ENCODE measurements around the gene TRAK2. TPM values are rescaled to one million over a fixed set of nuclear protein-coding genes. Genes with fewer than 3 reads are reported as not detected.

Gene TRAK2
- total and polyA plus RNA-seq, 2 of the 8 experiments (the other 6 are each of a cell fraction or from before 2014, with no cell fraction given): 4.5 to 15.7 TPM

DNA sequence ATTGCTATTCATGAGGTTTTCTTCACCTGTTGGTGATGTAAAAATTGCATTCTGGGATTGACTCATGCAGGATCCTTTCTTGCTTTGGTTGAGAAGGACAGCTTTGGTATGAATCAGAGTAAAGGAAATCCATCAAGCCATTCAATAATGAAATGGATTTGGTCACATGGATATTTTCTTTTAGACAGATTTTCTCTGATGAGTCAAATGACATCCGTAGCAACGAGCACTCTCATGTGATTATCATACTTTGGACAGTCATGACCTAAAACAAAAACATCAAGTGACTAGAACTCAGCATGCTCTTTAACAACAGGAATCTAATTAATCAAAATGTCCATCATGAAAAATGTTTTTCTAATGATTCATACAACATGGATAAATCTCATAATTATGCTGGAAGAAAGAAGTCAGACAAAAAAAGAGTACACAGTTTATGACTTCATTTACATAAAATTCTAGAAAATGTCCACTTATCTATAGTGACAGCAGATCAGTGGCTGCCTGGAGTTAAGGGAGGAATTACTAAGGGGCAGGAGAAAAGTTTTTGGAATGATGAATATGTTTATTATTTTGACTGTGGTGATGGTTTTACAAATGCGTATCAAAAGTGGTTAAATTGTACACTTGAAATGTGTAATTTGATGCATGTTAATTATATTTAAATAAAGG lies 30.7 kb downstream of the TRAK2 start:
- no peaks in the 10 kb centered on the region for H3K27me3 ChIP-seq (replicated peaks in 1 of 4; ENCODE audit: control insufficient read depth in 3 of 4, extremely low read depth in 1 of 4, insufficient read depth in 3 of 4, low read length in 3 of 4)
- H2BK120ac ChIP-seq (replicated peaks; ENCODE audit: low read depth, low read length): no peak overlapping the region
- no peak overlapping the region for H3K4me2 ChIP-seq (ENCODE audit: insufficient read depth in 1 of 2, low read depth in 2 of 2, low read length in 2 of 2)
- no peak overlapping the region for H4K5ac ChIP-seq (ENCODE audit: insufficient read length, low read depth, low read length)
- H3K36me3 ChIP-seq (ENCODE audit: control insufficient read depth in 2 of 4, insufficient read depth in 4 of 4, low read length in 3 of 4): no peaks in the 10 kb centered on the region
- H2BK12ac ChIP-seq (ENCODE audit: low read depth, low read length): no peak overlapping the region
- H2BK5ac ChIP-seq (ENCODE audit: low read depth, low read length): no peak overlapping the region
- POLR2A ChIA-PET (ENCODE audit: partially characterized antibody): no interaction called here
- no peak overlapping the region for H4K91ac ChIP-seq (replicated peaks; ENCODE audit: insufficient read length, low read length)
- no peak overlapping the region for H4K8ac ChIP-seq (ENCODE audit: extremely low read depth, insufficient read depth, low read length)
- H3K4ac ChIP-seq (replicated peaks; ENCODE audit: insufficient read length, low read depth, low read length): no peak overlapping the region
- DNase-seq (ENCODE audit: low read depth in 1 of 2, low spot score in 2 of 2): no peak
- H3K18ac ChIP-seq (ENCODE audit: extremely low read depth, low read length): no peak overlapping the region
- no peaks in the 10 kb centered on the region for H3K23me2 ChIP-seq (ENCODE audit: low read depth, low read length)
- H3K14ac ChIP-seq (ENCODE audit: insufficient read length): no peak overlapping the region
- H2BK20ac ChIP-seq (ENCODE audit: low read length): no peak overlapping the region
- no peak overlapping the region for H3K23ac ChIP-seq (ENCODE audit: insufficient read length)
- CTCF ChIA-PET (ENCODE audit: partially characterized antibody): no interaction called here
- H3K4me1 ChIP-seq (replicated peaks in 1 of 4; ENCODE audit: control insufficient read depth in 3 of 4, insufficient read depth in 4 of 4, low read length in 3 of 4): no peaks in the 10 kb centered on the region
- H3K79me2 ChIP-seq (ENCODE audit: control insufficient read depth in 1 of 2, insufficient read depth in 2 of 2, low read length in 2 of 2): no peaks in the 10 kb centered on the region
- peaks cover 0 to 1% of the 10 kb centered on the region in 2 experiments for H4K20me1 ChIP-seq (replicated peaks in 1 of 2; ENCODE audit: control insufficient read depth in 1 of 2, insufficient read depth in 2 of 2, low read length in 2 of 2)
- no peak overlapping the region for H2AFZ ChIP-seq (ENCODE audit: low read length)
- H2AK5ac ChIP-seq (ENCODE audit: low read depth, low read length): no peak overlapping the region
- H2BK15ac ChIP-seq (ENCODE audit: low read length): no peak overlapping the region
- no peak overlapping the region for H3K56ac ChIP-seq (replicated peaks; ENCODE audit: insufficient read length, low read depth, low read length)
- H3K9me3 ChIP-seq (ENCODE audit: insufficient read depth in 2 of 2, low read depth in 1 of 2, low read length in 1 of 2): no peaks in the 10 kb centered on the region
- WGBS, 2 experiments (ENCODE audit: extremely low coverage in 1 of 2, insufficient coverage in 1 of 2, insufficient read length in 1 of 2, insufficient replicate concordance in 2 of 2, low coverage in 1 of 2, low lambda C conversion rate in 2 of 2, missing lambda C conversion rate in 1 of 2): 80 to 93% methylated on average over 1 to 3 of the region's 3 CpGs
- no peak overlapping the region for H3K4me3 ChIP-seq (ENCODE audit: extremely low read depth in 1 of 4, insufficient read depth in 2 of 4, low read depth in 3 of 4, low read length in 4 of 4)
- no peak for FAIRE-seq
- H3K9ac ChIP-seq (replicated peaks in 1 of 4; ENCODE audit: extremely low read depth in 1 of 4, low read depth in 3 of 4, low read length in 3 of 4): no peak overlapping the region
- no peaks in the 10 kb centered on the region for H3K79me1 ChIP-seq (ENCODE audit: low read depth, low read length)
- no peak overlapping the region for H3K27ac ChIP-seq (ENCODE audit: low read depth, low read length)
- TF ChIP-seq SIN3A (conservative IDR thresholded peaks at IDR 0.05 in 1 of 2, IDR thresholded peaks at IDR 0.05 in 1 of 2; ENCODE audit: low read depth in 1 of 2, low read length in 2 of 2): no peak
- TF ChIP-seq POLR2AphosphoS5 (IDR thresholded peaks at IDR 0.05; ENCODE audit: low read depth, low read length): no peak
- no peak for TF ChIP-seq BCL11A (IDR thresholded peaks at IDR 0.05; ENCODE audit: low read depth in 2 of 2, low read length in 2 of 2)
- TF ChIP-seq BACH1 (IDR thresholded peaks at IDR 0.05; ENCODE audit: low read length): no peak
- TF ChIP-seq USF2 (IDR thresholded peaks at IDR 0.05; ENCODE audit: low read length): no peak
- no peak for TF ChIP-seq MAFK (IDR thresholded peaks at IDR 0.05; ENCODE audit: low read depth, low read length)
- TF ChIP-seq POLR2A (IDR thresholded peaks at IDR 0.05; ENCODE audit: control extremely low read depth in 1 of 2, low read depth in 2 of 2, low read length in 2 of 2): no peak
- no peak for TF ChIP-seq ZNF274 (IDR thresholded peaks at IDR 0.05; ENCODE audit: borderline replicate concordance, extremely low read depth, low read length)
- TF ChIP-seq CHD2 (IDR thresholded peaks at IDR 0.05; ENCODE audit: low read length): no peak
- no peak for TF ChIP-seq HDAC6 (IDR thresholded peaks at IDR 0.05; ENCODE audit: low read depth, low read length)
- no peak for TF ChIP-seq RFX5 (IDR thresholded peaks at IDR 0.05; ENCODE audit: borderline replicate concordance, low read depth, low read length)
- no peak for TF ChIP-seq JUN (IDR thresholded peaks at IDR 0.05; ENCODE audit: low read depth, low read length)

Measured in H1 (cell line).